DOHH2 (cell line): ENCODE measurements around the gene FN1.

ENCODE experiments used
- H3F3A ChIP-seq: fragments of 200-600 bp; sonication (generic), shearing (Covaris generic); 2 replicates; pipeline ENCODE4 v1.6.0; 2016; ENCODE audit warnings: antibody characterized with exemption, mild to moderate bottlenecking; ENCODE audit not compliant: control insufficient read depth, insufficient read depth
- H3K27ac ChIP-seq: fragments of 200-600 bp; sonication (generic); 2 replicates; pipeline ENCODE4 v1.5.1; 2014; ENCODE audit warnings: low read depth, mild to moderate bottlenecking, low read length, moderate library complexity
- H3K27me3 ChIP-seq: fragments of 200-600 bp; sonication (generic); 2 replicates; pipeline ENCODE4 v1.6.1; 2014; ENCODE audit warnings: mild to moderate bottlenecking, low read length, mixed read lengths; ENCODE audit not compliant: control insufficient read depth
- H3K36me3 ChIP-seq: fragments of 200-600 bp; sonication (generic); 2 replicates; pipeline ENCODE4 v1.6.1; 2014; ENCODE audit warnings: mild to moderate bottlenecking, low read length, moderate library complexity, mixed read lengths; ENCODE audit not compliant: control insufficient read depth
- H3K4me1 ChIP-seq: fragments of 200-600 bp; sonication (generic); 2 replicates; pipeline ENCODE4 v1.6.1; 2014; ENCODE audit warnings: mild to moderate bottlenecking, low read length, mixed read lengths; ENCODE audit not compliant: control insufficient read depth
- H3K4me2 ChIP-seq: fragments of 200-600 bp; sonication (generic); 2 replicates; pipeline ENCODE4 v1.6.0; 2014; ENCODE audit warnings: mild to moderate bottlenecking, low read length, moderate library complexity
- H3K4me3 ChIP-seq: fragments of 200-600 bp; sonication (generic); 2 replicates; pipeline ENCODE4 v1.5.1; 2014; ENCODE audit warnings: mild to moderate bottlenecking, low read length, mixed read lengths
- H3K79me2 ChIP-seq: fragments of 200-600 bp; sonication (generic); 2 replicates; pipeline ENCODE4 v1.6.1; 2014; ENCODE audit warnings: mild to moderate bottlenecking, low read length, mixed read lengths; ENCODE audit not compliant: control insufficient read depth
- H3K9me2 ChIP-seq: fragments of 200-600 bp; sonication (generic); replicated peaks from 2 replicates; pipeline ENCODE4 v1.6.1; 2014; ENCODE audit warnings: mild to moderate bottlenecking, low read length, mixed read lengths; ENCODE audit not compliant: control insufficient read depth
- H3K9me3 ChIP-seq: fragments of 200-600 bp; sonication (generic); 2 replicates; pipeline ENCODE4 v1.6.1; 2014; ENCODE audit warnings: antibody characterized with exemption, low read length, mixed read lengths; ENCODE audit not compliant: control insufficient read depth, insufficient read depth
- H4K20me1 ChIP-seq: fragments of 200-600 bp; sonication (generic); 2 replicates; pipeline ENCODE4 v1.6.0; 2014; ENCODE audit warnings: low read depth, mild to moderate bottlenecking, antibody characterized with exemption, low read length, moderate library complexity; ENCODE audit not compliant: control insufficient read depth, insufficient read depth
- CTCF ChIP-seq: fragments of 200-600 bp; sonication (generic); IDR thresholded peaks from one replicate; pipeline ENCODE4 v1.5.1; 2014; ENCODE audit warnings: antibody characterized with exemption, mild to moderate bottlenecking, low read depth, low read length; ENCODE audit not compliant: poor library complexity, severe bottlenecking
- EZH2phosphoT487 ChIP-seq: fragments of 200-600 bp; sonication (generic); IDR thresholded peaks from 2 replicates; pipeline ENCODE4 v1.6.1; 2017; ENCODE audit warnings: borderline replicate concordance, mild to moderate bottlenecking, antibody characterized with exemption, low read length, moderate library complexity, mixed read lengths

Gene FN1

GRCh38 chr2:215390550-215390913 is 45.3 kb downstream of the FN1 start:
- peaks cover 8% of the 10 kb centered on the region for H3K4me1 ChIP-seq
- H3K4me2 ChIP-seq: no peak overlapping the region
- no peaks in the 10 kb centered on the region; the same call in 1 of the 2 replicates for H3K9me2 ChIP-seq
- no peak for TF ChIP-seq CTCF
- no peak for TF ChIP-seq EZH2phosphoT487
- H3K4me3 ChIP-seq: no peak overlapping the region
- H4K20me1 ChIP-seq: no peaks in the 10 kb centered on the region
- H3F3A ChIP-seq: no peaks in the 10 kb centered on the region
- H3K27ac ChIP-seq: no peak overlapping the region
- H3K79me2 ChIP-seq: no peaks in the 10 kb centered on the region
- no peaks in the 10 kb centered on the region for H3K9me3 ChIP-seq
- no peaks in the 10 kb centered on the region for H3K36me3 ChIP-seq
- no peaks in the 10 kb centered on the region for H3K27me3 ChIP-seq

GRCh38 chr2:215388002-215388728 is 47.7 kb downstream of the FN1 start:
- H3K27me3 ChIP-seq: no peaks in the 10 kb centered on the region
- H4K20me1 ChIP-seq: no peaks in the 10 kb centered on the region
- H3K9me2 ChIP-seq: no peaks in the 10 kb centered on the region; the same call in 1 of the 2 replicates
- no peak overlapping the region for H3K4me3 ChIP-seq
- no peak for TF ChIP-seq EZH2phosphoT487
- TF ChIP-seq CTCF: no peak
- H3K36me3 ChIP-seq: no peaks in the 10 kb centered on the region
- H3K9me3 ChIP-seq: no peaks in the 10 kb centered on the region
- peaks cover 8% of the 10 kb centered on the region for H3K4me1 ChIP-seq
- H3K4me2 ChIP-seq: no peak overlapping the region
- H3K79me2 ChIP-seq: no peaks in the 10 kb centered on the region
- no peaks in the 10 kb centered on the region for H3F3A ChIP-seq
- H3K27ac ChIP-seq: no peak overlapping the region

- H3K79me2 ChIP-seq: no peaks in the 10 kb centered on the region
- H4K20me1 ChIP-seq: no peaks in the 10 kb centered on the region
- no peaks in the 10 kb centered on the region for H3K36me3 ChIP-seq
- no peaks in the 10 kb centered on the region for H3K27me3 ChIP-seq
- no peak overlapping the region for H3K27ac ChIP-seq
- peaks cover 8% of the 10 kb centered on the region for H3K4me1 ChIP-seq
- no peak overlapping the region for H3K4me2 ChIP-seq
- H3K4me3 ChIP-seq: no peak overlapping the region
- no peaks in the 10 kb centered on the region for H3F3A ChIP-seq
- no peaks in the 10 kb centered on the region for H3K9me3 ChIP-seq
- TF ChIP-seq CTCF (no peak), EZH2phosphoT487 (no peak)
- no peaks in the 10 kb centered on the region; the same call in 1 of the 2 replicates for H3K9me2 ChIP-seq
These were observed 49.3 kb downstream of the FN1 start for GRCh38 chr2:215386566-215386965.
